ENCODE results near the gene PAQR4. TPM values are rescaled to one million over a fixed set of nuclear protein-coding genes. Genes with fewer than 3 reads are reported as not detected.

Gene PAQR4
- total RNA-seq, 2 donors from 2014 or later: 1.7 to 2.7 TPM

DNA sequence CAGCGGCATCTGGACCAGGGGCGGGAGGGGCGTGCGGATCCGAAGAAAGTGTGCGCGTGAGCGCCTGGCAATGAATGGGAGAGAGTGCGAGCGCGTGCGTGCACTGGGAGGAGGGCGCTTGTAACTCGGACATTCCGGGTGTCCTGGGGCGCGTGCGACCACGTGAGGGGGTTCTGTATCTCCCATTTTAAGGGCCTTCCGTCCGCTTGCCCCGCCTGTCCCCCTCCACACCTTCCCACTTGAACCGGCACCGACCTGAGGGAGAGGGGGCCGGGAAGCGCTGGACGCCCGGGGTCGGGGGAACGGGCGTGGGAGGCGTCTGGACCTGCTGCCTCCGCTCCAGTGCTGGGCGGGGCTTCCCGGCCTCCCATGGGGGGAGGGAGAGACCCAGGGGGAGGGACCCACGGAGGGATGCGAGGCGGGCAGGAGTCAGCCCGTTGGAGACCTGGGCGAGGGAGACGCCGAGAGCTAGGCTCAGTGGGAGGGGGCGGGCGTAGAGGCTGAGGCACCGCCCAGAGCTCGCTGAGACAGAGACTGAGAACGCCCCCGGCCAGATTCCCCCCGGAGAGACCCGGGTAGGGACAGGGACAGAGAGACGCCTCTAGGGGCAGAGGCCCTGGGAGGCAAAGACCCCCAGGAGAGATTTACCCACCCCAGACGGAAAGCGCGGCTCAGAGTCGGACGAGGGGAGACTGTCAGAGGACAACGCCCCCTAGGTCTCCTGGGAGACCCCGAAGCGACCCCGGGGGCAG, 5.2 kb upstream of the PAQR4 start, which contains the start of gene KREMEN2:
Gene KREMEN2 (plus strand): TSS at position 553 of the 752 bp plus-strand sequence. CDS start 246 bp downstream, outside the sequence.
- H3K9me3 ChIP-seq (ENCODE audit: control insufficient read depth, low read length, poor library complexity, severe bottlenecking): no peaks in the 10 kb centered on the region
- Mint-ChIP-seq H3K27me3 (peaks cover 23% of the 10 kb centered on the region), H3K27ac (no peak within 1 kb of the TSS), H3K36me3 (ENCODE audit: low read depth) (peaks cover 2% of the 10 kb centered on the region), H3K4me3 (peak within 1 kb of the TSS; percentile 92), H3K4me1 (peaks cover 20% of the 10 kb centered on the region)
- ATAC-seq: peak; percentile 14
- DNase-seq: peak in 1 of 3 donors; percentile 38

DNA sequence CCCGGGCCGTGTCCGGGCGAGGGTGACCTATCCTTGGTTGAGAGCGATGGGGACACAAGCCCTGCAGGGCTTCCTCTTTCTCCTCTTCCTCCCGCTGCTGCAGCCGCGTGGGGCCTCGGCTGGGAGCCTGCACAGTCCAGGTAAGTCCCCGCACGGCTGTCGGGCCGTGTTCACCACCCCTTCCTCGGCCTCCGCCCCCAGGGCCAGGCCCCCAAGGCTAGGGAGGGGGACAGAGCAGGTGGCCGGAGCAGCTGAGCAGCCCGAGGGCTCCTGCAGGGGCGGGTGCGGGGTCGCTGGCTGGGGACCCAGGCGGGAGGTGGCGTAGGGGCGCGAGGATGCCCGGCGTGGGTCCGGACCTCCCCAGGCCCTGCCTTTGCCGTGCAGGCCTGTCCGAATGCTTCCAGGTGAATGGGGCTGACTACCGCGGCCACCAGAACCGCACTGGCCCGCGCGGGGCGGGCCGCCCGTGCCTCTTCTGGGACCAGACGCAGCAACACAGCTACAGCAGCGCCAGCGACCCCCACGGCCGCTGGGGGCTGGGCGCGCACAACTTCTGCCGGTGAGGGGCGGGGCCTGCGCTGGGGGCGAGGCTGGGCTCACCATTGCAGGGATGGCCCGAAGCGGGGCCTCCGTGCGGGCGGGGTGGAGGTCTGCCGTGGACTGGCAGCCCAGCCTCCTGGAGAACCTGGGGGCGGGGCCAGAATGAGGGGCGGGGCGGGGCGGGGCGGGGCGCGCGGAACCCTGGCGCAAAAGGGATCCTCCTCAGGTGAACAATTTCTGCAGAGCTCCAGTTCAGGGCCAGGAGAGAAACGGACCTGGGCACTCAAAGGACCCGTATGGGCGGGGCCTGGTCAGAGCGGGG, 4.4 kb upstream of the PAQR4 start:
- peak overlapping the region; percentile 92 for H3K4me3 Mint-ChIP-seq

DNA sequence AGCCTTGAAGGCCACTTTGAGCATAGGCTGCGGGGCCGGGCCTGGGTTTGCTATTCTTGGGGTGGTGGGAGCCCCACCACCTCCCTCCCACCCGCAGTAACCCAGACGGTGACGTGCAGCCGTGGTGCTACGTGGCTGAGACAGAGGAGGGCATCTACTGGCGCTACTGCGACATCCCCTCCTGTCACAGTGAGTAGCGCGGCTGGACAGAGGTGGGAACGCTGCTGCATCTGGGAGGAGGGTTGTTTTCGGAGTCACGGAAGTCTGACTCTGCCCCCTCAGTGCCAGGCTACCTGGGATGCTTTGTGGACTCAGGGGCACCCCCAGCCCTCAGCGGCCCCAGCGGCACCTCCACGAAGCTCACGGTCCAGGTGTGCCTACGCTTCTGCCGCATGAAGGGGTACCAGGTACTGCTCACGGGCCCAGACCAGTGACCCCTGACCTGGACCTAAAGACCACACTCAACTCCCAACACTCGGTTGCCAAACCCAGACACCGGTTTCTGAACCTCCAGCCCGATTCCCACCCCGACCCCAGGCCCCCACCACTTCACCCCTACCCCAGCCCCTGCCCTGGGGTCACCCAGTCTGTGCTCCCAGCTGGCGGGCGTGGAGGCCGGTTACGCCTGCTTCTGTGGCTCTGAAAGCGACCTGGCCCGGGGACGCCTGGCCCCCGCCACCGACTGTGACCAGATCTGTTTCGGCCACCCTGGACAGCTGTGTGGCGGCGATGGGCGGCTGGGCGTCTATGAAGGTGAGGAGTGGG, 2.9 kb upstream of the PAQR4 start:
- peaks cover 18% of the 10 kb centered on the region for H3K27me3 Mint-ChIP-seq
- DNase-seq (no peak), ATAC-seq (no peak)
- peaks cover 18% of the 10 kb centered on the region for H3K4me1 Mint-ChIP-seq
- peaks cover 2% of the 10 kb centered on the region for H3K36me3 Mint-ChIP-seq (ENCODE audit: low read depth)
- H3K4me3 Mint-ChIP-seq: peak overlapping the region; percentile 92
- no peaks in the 10 kb centered on the region for H3K9me3 ChIP-seq (ENCODE audit: control insufficient read depth, low read length, poor library complexity, severe bottlenecking)
- H3K27ac Mint-ChIP-seq: no peak overlapping the region

More for the DNA sequence above, 4.4 kb upstream of the PAQR4 start:
- peaks cover 18% of the 10 kb centered on the region for H3K27me3 Mint-ChIP-seq
- DNase-seq (peak; percentile 39 to 66 (median 66)), ATAC-seq (peak; percentile 30)
- H3K36me3 Mint-ChIP-seq (ENCODE audit: low read depth): peaks cover 2% of the 10 kb centered on the region
- H3K27ac Mint-ChIP-seq: no peak overlapping the region
- peaks cover 20% of the 10 kb centered on the region for H3K4me1 Mint-ChIP-seq
- H3K9me3 ChIP-seq (ENCODE audit: control insufficient read depth, low read length, poor library complexity, severe bottlenecking): no peaks in the 10 kb centered on the region

DNA sequence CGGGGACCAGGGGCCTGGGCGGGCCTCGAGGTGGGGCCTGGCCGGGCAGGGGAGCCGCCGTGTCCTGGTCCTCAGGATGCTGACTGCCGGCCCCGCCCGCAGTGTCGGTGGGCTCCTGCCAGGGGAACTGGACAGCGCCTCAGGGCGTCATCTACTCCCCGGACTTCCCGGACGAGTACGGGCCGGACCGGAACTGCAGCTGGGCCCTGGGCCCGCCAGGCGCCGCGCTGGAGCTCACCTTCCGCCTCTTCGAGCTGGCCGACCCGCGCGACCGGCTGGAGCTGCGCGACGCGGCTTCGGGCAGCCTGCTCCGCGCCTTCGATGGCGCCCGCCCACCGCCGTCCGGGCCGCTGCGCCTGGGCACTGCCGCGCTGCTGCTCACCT, 2.3 kb upstream of the PAQR4 start:
- Mint-ChIP-seq H3K36me3 (ENCODE audit: low read depth) (peaks cover under 1% of the 10 kb centered on the region), H3K4me3 (no peak overlapping the region), H3K27ac (no peak overlapping the region), H3K27me3 (peaks cover 14% of the 10 kb centered on the region), H3K4me1 (peaks cover 16% of the 10 kb centered on the region)
- no peak for ATAC-seq
- no peaks in the 10 kb centered on the region for H3K9me3 ChIP-seq (ENCODE audit: control insufficient read depth, low read length, poor library complexity, severe bottlenecking)
- no peak for DNase-seq

DNA sequence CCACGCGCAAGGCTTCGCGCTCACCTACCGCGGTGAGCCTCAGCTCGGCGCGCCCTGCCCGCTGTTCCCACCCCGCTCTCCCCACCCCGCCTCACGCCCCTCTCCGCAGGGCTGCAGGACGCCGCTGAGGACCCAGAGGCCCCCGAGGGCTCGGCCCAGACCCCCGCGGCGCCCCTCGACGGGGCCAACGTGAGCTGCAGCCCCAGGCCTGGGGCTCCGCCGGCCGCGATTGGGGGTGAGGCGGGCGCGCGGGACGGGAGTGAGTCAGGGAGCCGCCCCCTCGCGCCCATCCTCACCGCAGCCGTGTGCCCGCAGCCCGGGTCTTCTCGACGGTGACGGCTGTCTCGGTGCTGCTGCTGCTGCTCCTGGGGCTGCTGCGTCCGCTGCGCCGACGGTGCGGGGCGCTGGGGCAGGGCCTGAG, 1.9 kb upstream of the PAQR4 start:
- Mint-ChIP-seq H3K27ac (no peak overlapping the region), H3K27me3 (peaks cover 10% of the 10 kb centered on the region), H3K4me1 (peaks cover 17% of the 10 kb centered on the region), H3K4me3 (peak overlapping the region; percentile 19), H3K36me3 (ENCODE audit: low read depth) (peaks cover 3% of the 10 kb centered on the region)
- no peak for ATAC-seq
- no peaks in the 10 kb centered on the region for H3K9me3 ChIP-seq (ENCODE audit: control insufficient read depth, low read length, poor library complexity, severe bottlenecking)
- DNase-seq: no peak

DNA sequence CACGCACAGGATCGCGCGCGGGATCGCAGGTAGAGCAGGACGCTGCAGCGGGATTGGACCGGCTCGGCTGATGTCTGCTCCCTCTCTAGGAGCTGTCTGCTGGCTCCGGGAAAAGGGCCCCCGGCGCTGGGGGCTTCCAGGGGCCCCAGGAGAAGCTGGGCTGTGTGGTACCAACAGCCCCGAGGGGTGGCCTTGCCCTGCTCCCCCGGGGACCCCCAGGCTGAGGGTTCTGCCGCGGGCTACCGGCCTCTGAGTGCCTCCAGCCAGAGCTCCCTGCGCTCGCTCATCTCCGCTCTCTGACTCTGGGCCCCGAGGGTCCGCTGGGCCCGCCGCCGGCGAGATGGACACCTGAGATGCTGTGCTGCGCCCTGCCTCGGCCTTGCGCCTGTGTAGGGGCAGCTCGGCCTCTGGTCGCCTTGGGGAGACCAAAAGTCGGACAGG, 1.4 kb upstream of the PAQR4 start:
- Mint-ChIP-seq H3K27me3 (peaks cover 10% of the 10 kb centered on the region), H3K27ac (no peak overlapping the region), H3K4me3 (peak overlapping the region; percentile 19), H3K4me1 (peaks cover 18% of the 10 kb centered on the region), H3K36me3 (ENCODE audit: low read depth) (peaks cover 3% of the 10 kb centered on the region)
- ATAC-seq (no peak), DNase-seq (no peak)
- H3K9me3 ChIP-seq (ENCODE audit: control insufficient read depth, low read length, poor library complexity, severe bottlenecking): no peaks in the 10 kb centered on the region

DNA sequence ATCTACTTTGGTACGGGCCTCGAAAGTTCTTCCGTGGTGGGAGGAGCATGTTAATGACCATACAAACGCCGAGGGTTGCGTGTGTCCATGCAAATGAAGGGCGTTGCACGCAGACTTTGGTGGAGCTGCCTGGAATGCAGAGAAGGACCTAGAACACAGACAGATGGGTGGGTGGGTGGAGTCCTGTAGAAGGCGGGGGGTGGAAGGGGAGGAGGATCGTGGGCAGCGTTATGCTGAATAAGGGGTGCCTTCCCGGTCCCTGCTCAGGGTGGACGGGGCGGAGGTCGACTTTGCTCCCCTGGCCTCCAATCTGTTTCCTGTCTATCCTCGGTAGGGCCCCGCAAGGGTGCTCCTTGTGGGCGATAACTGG, 795 bp upstream of the PAQR4 start:
- Mint-ChIP-seq H3K36me3 (ENCODE audit: low read depth) (peaks cover 3% of the 10 kb centered on the region), H3K4me3 (peak overlapping the region; percentile 77), H3K27me3 (peaks cover 10% of the 10 kb centered on the region), H3K4me1 (peaks cover 18% of the 10 kb centered on the region), H3K27ac (no peak overlapping the region)
- ATAC-seq: no peak
- DNase-seq: no peak
- no peaks in the 10 kb centered on the region for H3K9me3 ChIP-seq (ENCODE audit: control insufficient read depth, low read length, poor library complexity, severe bottlenecking)

DNA sequence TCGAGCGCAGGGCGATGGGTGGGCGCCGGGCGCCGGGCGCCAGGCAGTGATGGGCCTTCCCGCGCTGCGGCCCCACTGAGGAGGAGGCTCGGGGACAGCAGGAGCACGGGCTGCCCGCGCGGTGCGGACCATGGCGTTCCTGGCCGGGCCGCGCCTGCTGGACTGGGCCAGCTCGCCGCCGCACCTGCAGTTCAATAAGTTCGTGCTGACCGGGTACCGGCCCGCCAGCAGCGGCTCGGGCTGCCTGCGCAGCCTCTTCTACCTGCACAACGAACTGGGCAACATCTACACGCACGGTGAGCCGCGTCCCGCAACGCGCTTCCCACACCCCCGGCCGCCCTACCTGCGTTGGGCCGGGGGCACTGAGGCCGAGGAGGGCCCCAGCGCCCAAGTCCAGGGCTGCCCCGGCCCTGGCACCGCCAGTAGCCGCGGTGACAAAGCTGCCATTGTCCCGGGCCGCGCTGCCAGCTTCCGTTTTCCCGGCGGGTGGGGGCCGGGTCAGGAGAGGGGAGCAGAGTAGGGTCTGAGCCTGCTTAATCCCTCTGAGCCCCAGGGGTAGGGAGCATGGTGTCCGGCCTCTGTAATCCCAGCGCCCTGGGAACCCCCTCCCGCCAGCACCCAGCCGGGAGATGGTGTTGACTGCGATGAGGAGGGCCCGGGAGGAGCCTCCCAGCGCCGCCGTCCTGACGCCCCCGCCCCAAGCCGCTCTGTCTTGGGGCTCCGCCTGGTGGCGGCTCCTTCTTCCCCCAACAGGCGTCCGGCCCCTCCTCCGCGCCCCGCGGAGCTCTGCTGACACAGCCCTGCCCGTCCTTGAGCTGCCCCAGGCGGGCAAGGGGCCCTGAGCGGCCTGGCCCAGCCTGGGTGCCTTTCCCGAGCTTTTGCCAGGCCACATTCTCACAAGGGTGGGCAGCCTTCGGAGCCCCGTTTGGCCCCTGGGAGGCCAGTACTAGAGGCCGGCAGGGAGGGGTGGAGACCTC, 685 bp downstream of the PAQR4 start:
- Mint-ChIP-seq H3K4me1 (peaks cover 13% of the 10 kb centered on the region), H3K36me3 (ENCODE audit: low read depth) (peaks cover 3% of the 10 kb centered on the region), H3K27ac (no peak overlapping the region), H3K4me3 (peak overlapping the region; percentile 71), H3K27me3 (peaks cover 10% of the 10 kb centered on the region)
- DNase-seq: peak; percentile 49 to 61 (median 51)
- H3K9me3 ChIP-seq (ENCODE audit: control insufficient read depth, low read length, poor library complexity, severe bottlenecking): no peaks in the 10 kb centered on the region
- ATAC-seq: peak; percentile 68

DNA sequence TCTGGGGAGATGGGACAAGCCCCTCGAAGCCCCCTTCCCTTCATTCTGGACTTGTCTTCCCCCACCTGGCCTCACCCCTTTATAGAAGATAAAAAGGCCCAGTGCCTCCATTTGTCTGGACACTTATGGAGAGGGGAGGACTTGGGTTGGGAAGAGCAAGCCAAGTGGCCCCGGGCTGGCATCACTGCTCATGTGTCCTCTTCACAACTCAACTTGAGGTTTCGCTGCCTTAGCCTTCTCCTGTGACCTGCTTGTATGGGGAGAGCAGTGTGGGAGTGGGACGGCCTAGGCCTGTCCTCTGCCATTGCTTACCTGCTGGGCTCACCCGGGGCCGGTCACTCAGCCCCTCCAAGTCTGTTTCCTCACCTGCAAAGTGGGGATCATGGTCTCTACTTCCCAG, 1.4 kb downstream of the PAQR4 start:
- Mint-ChIP-seq H3K4me3 (peak overlapping the region; percentile 71), H3K36me3 (ENCODE audit: low read depth) (peaks cover 3% of the 10 kb centered on the region), H3K4me1 (peaks cover 13% of the 10 kb centered on the region), H3K27ac (no peak overlapping the region), H3K27me3 (peaks cover 10% of the 10 kb centered on the region)
- H3K9me3 ChIP-seq (ENCODE audit: control insufficient read depth, low read length, poor library complexity, severe bottlenecking): no peaks in the 10 kb centered on the region
- no peak for DNase-seq
- ATAC-seq: no peak

DNA sequence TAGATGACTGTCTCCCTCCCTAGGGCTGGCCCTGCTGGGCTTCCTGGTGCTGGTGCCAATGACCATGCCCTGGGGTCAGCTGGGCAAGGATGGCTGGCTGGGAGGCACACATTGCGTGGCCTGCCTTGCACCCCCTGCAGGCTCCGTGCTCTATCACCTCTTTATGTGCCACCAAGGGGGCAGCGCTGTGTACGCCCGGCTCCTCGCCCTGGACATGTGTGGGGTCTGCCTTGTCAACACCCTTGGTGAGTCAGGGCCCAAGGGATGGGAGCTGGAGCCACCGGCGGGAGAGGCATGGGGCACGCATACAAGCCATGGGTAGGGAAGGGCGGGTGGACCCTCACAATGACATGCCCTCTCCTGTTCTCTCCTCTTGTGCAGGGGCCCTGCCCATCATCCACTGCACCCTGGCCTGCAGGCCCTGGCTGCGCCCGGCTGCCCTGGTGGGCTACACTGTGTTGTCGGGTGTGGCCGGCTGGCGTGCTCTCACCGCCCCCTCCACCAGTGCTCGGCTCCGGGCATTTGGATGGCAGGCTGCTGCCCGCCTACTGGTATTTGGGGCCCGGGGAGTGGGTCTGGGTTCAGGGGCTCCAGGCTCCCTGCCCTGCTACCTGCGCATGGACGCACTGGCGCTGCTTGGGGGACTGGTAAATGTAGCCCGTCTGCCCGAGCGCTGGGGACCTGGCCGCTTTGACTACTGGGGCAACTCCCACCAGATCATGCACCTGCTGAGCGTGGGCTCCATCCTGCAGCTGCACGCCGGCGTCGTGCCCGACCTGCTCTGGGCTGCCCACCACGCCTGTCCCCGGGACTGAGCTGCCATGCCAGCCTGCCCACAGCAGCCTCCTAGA, 2.2 kb downstream of the PAQR4 start:
- no peak overlapping the region for H3K27ac Mint-ChIP-seq

DNA sequence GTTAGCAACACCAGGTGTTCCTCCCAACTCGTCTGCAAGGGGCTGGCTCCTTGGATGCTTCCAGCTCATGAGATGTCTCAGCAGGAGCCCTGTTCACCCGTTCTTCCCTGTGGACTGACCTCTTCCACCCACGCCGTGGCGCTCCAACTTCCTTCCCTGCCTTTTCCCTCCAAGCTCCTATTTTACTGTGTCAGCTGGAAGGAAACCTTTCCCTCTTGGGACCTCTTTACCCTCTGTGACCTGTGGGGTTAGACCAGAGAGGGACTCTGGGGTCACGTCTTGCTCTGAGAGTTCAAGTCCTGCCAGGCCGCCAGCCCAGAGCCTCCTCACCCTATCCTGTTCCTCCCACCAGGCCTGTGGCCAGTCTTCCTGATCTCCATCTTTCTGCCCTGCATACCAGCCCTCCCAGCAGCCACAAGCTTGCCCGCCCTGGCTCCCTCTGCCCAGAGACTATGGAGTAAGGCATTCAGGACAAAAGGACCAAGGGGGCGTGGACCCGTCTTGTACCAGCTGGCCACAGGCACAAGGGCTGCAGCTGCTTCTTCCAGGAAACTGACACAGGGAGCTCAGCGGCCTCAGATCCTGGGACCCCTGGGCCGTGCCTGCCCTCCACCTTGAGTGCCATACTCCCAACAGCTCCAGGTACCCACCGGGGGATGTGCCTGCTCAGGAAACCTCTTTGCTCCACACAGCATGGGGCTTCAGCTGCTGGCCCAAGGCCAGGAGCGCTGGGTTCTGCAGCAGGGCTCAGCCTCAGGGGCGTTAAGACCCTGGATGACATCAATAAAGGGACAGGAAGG, 3.0 kb downstream of the PAQR4 start:
- no peak overlapping the region for H3K27ac Mint-ChIP-seq
- no peak for ATAC-seq
- peaks cover 3% of the 10 kb centered on the region for H3K36me3 Mint-ChIP-seq (ENCODE audit: low read depth)

More for the DNA sequence above, 2.2 kb downstream of the PAQR4 start:
- no peaks in the 10 kb centered on the region for H3K9me3 ChIP-seq (ENCODE audit: control insufficient read depth, low read length, poor library complexity, severe bottlenecking)
- no peak for ATAC-seq
- Mint-ChIP-seq H3K36me3 (ENCODE audit: low read depth) (peaks cover 3% of the 10 kb centered on the region), H3K4me1 (peaks cover 13% of the 10 kb centered on the region), H3K27me3 (peaks cover 10% of the 10 kb centered on the region), H3K4me3 (peak overlapping the region; percentile 71)
- no peak for DNase-seq

More for the DNA sequence above, 3.0 kb downstream of the PAQR4 start:
- no peaks in the 10 kb centered on the region for H3K9me3 ChIP-seq (ENCODE audit: control insufficient read depth, low read length, poor library complexity, severe bottlenecking)
- H3K27me3 Mint-ChIP-seq: peaks cover 10% of the 10 kb centered on the region
- peaks cover 13% of the 10 kb centered on the region for H3K4me1 Mint-ChIP-seq
- no peak for DNase-seq
- H3K4me3 Mint-ChIP-seq: no peak overlapping the region
